Activated gamma-delta T cell treated with anti-CD3 and anti-CD28 coated beads, Interleukin-2, amount 50 U/mL, for 16 hours (primary cell): ENCODE results near the gene CSKMT.
"Not testable (repeated sequence)": the region's sequence is repeated elsewhere in the genome, so short reads cannot be mapped to it uniquely, and the experiment has no call there.

Experiments
- DNase-seq: peaks from one replicate; pipeline ENCODE4 v3.0.0-alpha.2; 2020; ENCODE audit warnings: low read depth

The CSKMT gene

DNA sequence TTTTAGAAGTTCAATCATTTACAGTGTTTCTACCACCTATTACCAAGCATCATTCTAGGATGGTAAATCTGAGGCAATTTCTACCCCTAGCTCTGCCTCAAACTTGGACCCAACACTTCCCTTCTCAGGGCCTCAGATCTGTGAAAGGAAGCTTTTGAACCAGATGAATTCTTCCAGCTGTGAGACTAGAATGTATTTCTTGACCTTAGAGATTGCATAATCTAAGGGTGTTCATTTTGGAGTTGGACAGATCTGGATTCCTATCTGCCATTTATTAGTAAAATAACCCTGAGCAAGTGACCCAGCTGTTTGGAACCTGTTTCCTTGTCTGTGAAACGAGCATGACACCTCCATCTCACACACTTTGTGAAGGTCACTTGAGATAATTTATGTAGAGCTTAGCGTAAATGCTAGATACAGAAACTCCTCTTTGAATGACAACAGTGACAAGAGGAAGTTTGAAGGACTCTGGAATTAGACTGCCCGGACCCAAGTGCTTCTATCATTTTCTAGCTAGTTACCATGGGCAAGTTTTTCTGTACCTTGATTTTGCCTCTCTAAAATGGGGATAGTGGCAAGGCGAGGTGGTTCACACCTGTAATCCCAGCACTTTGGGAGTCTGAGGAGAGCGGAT is 8.2 kb upstream of the CSKMT start:
- no peak for DNase-seq

DNA sequence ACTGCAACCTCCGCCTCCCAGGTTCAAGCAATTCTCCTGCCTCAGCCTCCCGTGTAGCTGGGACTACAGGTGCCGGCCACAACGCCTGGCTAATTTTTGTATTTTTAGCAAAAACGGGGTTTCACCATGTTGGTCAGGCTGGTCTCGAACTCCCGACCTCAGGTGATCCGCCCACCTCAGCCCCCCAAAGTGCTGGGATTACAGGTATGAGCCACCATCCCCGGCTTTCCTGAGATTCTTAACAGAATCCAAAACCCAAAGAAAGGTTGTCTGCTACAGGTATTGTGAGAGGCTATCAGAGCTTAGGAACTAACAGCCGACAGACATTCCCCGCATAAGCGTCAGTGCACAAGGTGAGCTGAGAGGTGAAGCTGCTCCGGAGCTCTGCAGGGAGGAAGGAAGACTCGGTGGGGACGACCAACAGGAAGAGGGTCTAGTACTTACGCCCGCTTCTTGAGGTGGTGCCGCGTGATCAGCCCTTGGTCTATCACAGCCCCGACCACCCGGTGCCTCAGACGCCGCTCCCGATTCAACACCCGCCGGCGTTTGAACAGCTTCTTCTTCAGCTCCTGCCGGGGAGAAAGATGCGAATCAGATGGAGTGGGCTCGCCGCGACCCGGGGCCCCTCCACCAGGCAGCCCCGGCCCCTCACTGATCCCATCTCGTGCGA is 572 bp upstream of the CSKMT start:
- DNase-seq, result no peak

DNA sequence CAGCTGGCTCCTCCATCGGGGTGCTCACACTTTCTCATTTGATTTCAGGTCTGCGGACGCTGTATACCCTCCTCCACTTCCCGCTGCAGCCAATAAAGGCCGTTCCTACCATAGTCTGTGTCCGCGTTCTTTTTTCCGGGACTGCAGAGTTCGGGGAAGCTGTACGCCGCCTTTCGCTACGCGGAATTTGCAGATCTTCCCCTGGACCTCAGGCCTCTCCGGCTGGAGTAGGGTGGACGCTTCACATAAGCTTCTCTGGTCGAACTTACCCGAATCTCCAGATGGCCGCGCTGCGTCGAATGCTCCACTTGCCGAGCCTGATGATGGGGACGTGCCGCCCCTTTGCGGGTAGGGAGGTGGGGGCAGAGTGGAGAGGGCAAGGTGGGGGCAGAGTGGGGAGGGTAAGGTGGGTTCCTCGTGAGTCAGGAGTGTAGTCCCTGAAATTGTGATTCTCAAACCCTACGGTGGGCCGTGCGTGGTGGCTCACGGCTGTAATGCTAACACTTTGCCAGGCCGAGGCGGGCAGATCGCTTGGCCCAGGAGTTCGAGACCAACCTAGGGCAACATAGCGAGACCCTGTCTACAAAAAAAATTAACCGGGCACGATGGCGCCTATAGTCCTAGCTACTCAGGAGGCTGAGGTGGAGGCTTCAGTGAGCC is 617 bp downstream of the CSKMT start:
- DNase-seq, result peak; percentile 55

DNA sequence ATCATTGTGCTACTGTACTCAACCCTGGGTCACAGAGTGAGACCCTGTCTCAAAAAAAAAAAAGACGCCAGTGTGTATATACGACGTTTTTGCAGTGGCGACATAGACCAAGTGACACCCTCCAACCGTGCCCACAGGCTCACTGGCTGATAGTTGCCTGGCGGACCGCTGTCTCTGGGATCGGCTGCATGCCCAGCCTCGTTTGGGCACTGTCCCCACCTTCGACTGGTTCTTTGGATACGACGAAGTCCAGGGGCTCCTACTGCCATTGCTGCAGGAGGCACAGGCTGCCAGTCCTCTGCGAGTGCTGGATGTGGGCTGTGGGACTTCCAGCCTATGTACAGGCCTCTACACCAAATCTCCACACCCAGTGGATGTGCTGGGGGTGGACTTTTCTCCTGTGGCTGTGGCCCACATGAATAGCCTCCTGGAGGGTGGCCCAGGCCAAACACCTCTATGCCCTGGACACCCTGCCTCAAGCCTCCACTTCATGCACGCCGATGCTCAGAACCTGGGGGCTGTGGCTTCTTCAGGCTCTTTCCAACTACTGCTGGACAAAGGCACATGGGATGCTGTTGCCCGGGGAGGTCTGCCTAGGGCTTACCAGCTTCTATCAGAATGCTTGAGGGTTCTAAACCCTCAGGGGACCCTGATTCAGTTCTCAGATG is 1.3 kb downstream of the CSKMT start:
- DNase-seq, result no peak

DNA sequence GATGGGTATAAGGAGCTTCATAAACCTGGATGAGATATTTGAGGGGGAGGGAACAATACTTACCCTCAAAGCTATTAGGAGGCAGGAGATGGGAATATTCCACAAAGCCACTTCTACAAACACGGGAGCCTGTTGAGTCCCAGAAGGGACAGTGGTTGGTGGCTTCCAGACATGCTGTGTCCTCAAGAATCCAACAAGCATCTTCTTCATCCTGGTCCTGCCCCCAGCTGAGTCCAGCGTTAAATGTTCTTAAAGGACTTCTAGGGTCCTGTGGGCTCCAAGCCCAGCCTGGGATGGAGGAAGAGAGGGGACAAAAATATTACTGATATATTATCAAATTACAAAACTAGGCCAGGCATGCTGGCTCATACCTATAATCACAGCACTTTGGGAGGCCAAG is 2.3 kb downstream of the CSKMT start:
- DNase-seq, result no peak

DNA sequence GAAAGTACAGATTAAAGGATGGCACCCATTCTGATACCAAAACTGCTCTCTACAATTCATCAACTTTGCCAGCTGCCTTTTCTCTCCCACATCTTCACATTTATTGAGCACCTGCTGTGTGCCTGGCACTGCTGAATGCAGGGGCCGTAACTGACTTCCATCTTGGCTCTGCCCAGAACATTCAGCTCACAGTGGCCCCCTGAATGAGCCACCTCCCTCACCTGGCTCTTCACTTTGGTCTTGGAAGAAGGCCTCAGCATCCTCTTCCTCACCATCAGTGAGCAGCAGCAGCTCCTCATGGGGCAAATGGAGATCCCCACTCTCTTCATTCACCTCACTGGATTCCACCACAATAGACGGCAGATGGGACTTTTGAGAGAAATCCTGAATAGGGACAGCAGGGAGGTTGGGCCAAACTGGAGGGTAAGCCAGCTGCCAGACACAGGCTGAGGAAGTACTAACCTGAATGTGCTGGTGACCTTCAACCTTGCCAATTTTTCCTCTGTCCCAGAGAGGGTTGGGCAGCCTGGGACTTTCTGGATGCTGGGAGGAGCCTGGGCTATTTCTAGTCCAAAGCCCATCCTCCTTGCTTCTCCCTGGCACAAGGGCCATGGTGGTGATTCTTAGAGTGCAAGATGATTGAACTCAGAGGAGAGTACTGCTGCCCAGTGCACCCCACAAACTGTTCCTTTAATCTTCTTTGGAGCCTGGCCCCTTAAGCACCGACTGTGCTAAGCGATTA is 4.5 kb downstream of the CSKMT start:
- no peak for DNase-seq

DNA sequence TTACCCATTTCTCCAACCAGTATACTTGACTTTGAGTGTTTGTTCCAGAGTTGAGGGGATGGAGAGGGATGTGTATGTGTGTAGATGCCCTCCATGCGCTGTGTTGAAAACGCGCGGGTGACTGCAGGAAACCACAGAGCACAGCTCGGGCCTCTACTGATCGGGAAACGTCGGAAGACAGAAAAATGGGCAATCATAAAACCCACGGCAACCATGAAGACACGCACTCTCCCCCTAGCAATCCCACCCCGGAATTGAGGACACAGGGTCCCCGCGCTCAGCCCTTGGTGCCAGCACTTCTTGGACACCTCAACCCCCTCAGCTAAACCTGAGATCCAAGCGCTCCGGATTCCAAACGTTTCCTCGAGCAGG is 6.1 kb downstream of the CSKMT start:
- DNase-seq, result no peak

DNA sequence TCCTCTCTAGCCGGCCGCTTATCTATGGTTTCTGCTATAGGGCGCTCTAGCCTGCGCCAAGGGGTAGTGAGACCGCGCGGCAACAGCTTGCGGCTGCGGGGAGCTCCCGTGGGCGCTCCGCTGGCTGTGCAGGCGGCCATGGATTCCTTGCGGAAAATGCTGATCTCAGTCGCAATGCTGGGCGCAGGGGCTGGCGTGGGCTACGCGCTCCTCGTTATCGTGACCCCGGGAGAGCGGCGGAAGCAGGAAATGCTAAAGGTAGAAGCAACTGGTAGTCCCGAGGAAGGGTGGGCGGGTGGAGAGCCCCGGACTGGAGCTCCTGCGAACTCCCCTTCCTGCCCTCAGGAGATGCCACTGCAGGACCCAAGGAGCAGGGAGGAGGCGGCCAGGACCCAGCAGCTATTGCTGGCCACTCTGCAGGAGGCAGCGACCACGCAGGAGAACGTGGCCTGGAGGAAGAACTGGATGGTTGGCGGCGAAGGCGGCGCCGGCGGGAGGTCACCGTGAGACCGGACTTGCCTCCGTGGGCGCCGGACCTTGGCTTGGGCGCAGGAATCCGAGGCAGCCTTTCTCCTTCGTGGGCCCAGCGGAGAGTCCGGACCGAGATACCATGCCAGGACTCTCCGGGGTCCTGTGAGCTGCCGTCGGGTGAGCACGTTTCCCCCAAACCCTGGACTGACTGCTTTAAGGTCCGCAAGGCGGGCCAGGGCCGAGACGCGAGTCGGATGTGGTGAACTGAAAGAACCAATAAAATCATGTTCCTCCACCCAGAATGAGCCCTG is 6.7 kb downstream of the CSKMT start, which contains the start of the genes LBHD1 and UQCC3:
Gene LBHD1 (minus strand): TSS at position 660 of the 782 bp plus-strand sequence. CDS start 2,236 bp downstream, outside the sequence.
Gene UQCC3 (plus strand): TSS at position 66 of the 782 bp plus-strand sequence. CDS start 73 bp downstream, at position 139.
- DNase-seq, result peak; percentile 65

DNA sequence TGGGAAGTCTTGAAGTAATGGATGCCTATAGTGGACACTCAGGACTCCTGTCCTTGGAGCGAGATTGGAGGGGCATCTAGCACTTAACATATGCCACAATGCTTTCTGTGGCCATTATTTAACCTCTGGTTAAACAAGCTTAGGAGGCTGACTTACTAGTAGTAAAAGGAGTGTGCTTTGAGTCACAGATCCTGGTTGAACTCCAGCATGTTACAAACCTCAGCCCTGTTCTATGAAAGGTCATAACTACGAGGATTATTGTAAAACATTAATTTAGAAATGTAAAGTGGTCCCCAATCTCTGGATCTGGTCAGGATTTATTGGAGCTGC is 8.0 kb downstream of the CSKMT start:
- no peak for DNase-seq

DNA sequence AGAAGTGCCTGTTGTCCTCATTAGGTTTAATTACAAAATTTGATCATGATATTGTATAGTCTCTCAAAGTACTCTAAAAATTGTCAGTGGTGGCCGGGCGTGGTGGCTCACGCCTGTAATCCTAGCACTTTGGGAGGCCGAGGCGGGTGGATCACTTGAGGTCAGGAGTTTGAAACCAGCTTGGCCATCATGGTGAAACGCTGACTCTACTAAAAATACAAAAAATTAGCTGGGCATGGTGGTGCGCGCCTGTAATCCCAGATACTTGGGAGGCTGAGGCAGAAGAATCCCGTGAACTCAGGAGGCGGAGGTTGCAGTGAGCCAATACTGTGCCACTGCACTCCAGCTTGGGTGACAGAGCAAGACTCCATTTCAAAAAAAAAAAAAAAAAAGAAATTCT is 10.3 kb downstream of the CSKMT start:
- not testable (repeated sequence) for DNase-seq

DNA sequence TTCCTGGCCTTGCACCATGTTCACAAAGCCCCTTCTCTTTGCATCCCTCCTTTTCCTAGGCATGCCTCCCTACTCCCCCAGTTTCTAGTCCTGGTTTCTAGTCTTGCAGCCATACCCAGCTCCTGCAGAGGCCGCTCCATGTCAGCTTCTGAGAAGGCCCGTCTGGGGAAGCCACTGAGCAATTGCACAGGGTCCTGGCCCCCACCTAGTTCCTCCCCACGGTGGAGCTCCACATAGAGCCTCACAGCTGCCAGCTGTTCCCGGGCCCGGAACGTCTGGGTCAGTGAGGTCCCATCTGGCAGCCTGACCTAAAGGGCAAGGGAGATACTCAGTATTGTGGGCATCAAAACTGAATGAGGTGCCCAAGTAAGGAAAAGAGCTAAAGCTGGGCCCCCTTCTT is 11.6 kb downstream of the CSKMT start:
- DNase-seq, result no peak

DNA sequence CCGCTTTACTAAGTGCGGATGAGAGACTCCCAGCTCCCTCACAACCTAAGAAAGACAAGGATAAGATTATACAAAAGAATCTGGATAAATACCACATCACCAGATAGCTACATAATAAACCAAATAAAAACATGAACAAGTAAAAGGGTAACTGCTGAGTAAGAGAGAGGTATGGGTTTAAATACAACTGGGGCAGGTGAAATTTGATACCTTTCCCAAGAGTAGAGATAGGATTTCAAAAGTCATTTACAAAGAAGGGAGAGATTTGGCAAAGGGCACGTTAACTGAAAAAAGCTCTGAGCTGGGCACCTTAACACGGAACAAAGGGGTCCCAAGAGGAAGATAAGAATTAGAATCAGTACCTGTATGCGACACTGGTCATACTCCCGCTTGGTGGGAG is 12.0 kb downstream of the CSKMT start:
- no peak for DNase-seq

DNA sequence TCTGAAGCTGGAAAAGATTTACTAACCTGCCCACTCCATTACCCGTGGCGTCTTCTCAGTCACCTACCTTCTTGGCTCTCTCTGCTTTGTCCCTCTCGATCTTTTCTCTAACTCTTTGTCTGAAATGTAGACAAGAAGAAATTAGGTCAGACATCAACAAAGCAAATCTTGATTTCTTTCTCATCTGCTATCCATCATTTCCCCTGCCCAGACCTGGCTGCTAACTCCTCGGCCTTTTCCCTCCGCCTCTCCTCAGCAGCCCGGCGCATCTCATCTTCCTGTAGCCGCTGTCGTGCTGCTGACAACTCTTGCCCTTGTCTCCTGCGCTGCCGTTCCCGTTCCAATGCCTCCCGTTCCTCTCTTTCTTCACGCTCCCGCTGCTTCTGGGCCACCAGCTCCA is 12.6 kb downstream of the CSKMT start:
- no peak for DNase-seq

DNA sequence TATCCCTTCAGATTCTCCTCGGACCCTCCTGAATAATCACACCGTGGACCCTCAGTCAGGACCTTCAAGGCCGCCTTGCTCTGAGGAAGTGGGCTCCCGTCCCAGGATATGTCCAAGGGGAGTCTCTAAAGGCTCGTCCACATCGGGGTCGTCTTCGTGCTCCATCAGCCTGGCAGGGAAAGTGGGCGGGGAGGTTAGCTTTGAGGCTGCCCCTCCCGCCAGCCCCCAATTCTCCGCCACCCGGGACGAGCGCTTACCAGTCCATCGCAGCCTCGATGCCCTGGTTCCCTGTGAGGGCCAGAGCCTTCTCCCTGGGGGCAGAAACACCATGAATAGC is 13.3 kb downstream of the CSKMT start:
- DNase-seq, result no peak

DNA sequence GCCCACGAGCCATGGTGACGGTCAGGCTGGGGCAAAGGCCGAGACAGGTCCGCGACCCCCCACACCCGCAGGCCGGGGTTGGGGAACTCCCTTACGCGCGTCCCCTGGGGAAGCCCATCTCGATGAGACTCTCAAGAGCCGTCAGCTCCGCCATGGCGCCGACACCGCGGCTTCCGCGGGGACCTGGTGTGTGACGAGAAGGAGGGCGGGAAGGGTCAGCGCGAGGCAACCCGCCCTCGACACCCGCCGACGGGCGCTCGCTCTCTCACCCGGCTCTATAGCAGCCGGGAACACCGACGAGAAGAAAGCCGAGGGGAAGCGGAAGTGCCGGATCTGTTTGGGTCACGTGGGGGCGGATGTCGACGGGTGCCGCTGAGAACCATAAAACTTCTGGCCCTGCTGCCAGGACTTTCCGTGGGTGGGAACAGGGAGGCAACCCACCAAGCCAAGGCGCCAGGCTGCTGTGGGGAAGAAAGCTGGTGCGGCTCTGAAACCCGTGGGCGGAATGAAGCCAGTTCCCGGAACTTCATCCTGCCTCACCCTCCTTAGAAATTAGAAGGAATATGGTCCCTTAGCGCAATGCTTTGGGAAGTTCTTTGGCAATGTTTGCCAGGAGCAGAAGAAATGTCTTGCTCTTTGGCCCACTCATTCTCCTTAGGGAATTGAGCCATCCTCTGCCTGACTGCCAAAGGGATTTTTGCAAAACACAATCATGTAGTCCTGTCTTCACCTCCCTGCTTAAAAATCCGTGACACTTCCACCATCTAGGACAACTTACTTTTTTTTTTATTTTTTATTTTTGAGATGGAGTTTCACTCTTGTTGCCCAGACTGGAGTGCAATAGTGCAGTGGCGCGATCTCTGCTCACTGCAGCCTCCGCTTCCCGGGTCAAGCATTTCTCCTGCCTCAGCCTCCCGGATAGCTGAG is 13.9 kb downstream of the CSKMT start, which contains the start of gene UBXN1:
Gene UBXN1 (minus strand): TSS at position 304 of the 927 bp plus-strand sequence. CDS start 150 bp downstream, at position 154.
- peak; percentile 81 for DNase-seq

DNA sequence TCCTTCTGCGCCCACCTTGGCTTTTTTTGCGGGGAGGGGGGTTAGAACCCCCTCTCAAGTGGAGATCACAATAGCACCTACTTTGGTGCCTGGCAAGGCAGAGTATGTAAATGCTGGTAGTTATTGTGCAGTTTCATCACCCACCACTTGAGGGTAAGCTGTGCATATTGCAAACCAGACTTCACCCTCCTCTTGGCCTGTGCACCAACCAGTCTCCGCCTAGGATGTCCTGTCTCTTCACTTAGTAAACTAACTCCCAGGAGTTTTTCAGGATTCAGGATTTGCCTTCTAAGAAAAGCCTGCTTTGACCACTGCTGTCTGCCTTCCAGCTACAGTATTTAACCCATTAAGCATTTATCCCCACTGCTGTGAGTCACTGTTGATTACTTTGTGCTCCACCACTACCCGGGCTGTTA is 15.7 kb downstream of the CSKMT start:
- DNase-seq, result no peak

DNA sequence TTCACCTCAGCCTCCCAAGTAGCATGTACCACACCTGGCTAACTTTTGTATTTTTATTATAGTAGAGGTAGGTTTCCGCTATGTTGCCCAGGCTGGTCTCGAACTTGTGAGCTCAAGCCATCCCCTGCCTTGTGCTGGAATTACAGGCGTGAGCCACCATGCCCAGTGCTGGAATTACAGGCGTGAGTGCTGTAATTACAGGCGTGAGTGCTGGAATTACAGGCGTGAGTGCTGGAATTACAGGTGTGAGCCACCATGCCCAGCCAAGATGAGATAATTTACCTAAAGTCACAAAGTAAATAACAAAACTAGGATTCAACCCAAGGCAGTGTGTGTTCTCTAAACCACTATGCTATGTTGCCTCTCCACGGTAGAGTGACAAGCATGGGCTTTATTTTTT is 17.4 kb downstream of the CSKMT start:
- DNase-seq, result no peak

DNA sequence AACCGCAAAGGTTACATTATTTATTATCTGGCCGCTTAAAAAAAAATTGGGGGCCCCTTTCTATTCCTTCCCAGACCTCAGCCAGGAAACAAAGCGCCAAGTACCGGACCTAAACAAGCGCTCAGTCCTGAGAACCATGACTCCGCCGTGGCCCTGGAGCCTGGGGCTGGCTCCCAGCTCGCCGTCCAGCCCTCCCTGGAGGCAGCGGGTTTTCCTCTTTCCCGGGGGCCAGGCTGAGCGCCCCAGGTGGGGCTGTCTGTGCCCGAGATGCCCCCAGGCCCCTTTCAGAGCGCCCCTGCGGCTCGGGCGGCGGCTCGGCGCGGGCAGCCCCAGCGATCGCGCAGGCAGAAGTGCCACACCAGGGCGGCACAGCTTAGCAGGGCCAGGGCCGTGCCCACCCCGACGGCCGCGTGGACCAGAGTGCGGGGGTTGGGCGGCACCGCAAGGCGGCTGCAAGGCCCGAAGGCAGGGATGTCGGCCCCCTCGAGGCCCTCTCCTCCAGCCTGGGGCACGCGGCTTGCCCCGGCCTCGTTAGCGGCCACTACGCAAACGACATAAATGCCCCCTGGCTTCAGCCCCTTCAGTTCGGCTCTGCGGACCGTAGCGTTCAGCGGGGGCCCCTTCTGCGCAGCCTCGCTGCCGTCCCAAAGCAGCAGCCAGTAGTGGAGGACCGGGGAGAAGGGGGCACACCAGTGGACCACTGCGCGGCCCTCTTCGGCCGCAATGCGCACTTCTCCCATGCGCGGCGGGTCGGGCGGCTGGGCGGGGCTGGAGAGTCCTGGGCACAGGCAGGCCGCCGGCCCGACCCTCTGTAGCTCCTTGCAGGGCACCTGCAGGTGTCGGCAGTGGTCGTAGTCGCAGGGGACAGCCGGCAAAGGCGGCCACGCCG is 22.6 kb downstream of the CSKMT start:
- no peak for DNase-seq

DNA sequence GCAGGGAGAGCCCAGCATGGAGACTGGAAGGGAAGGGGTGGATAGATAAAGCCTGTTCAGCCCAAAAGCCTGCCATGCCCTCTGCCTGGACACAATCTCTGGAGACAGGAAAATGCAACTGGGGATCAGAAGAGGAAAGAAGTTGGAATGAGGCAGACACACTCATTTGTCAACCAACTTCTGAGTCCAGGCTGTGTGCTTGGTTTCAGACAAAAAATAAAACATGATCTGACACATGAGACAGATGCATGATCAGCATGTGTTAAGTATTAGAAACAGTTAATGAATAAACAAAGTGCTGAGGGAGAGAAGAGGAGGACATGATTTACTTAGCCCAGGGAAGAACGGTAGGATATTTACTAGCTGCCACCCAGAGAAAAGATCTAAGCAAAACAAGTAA is 23.4 kb downstream of the CSKMT start:
- DNase-seq, result no peak
